ENCODE data around the gene ONECUT2.

ONECUT2 gene

DNA sequence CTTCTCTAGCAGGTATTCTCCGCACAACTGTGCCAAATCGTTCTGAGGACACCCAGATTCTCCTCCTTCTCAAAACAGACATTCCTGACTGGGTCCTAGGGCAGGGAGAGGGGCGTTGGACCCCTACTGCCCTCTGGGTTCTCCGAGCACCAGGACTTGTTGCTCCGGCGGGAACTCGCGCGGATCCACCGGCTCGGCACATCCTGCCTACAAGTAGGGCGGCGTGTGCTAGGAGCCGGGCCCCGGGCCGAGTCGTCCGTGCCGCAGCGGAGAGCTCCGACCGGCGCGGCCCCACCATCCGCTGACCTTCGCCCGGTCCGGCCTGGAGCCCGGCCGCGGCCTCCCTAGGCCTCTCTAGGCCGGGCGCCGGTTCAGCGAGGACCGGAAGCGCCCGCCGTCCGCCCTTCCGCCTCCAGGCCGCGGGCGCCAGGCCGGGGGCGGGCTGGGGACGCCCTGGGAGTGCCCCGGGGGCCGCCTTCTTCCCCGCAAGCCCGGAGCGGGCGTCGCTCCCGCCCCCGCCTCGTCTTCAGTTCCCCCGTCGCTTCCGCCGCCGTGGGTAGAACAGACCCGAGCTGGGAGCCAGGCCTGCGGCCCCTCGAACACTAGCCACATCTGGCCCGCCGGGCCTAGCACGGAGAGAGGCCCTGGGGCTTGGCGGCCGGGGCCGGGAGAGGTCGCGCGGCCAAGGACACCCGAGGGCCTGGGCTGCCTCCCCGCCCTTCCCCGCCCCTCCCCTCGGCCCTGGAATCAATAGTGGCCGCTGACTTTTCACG, 7.6 kb upstream of the ONECUT2 start:
- no peak overlapping the region for H3K4me3 ChIP-seq (ENCODE audit: low read depth, low read length)
- TF ChIP-seq, protein P1, sequence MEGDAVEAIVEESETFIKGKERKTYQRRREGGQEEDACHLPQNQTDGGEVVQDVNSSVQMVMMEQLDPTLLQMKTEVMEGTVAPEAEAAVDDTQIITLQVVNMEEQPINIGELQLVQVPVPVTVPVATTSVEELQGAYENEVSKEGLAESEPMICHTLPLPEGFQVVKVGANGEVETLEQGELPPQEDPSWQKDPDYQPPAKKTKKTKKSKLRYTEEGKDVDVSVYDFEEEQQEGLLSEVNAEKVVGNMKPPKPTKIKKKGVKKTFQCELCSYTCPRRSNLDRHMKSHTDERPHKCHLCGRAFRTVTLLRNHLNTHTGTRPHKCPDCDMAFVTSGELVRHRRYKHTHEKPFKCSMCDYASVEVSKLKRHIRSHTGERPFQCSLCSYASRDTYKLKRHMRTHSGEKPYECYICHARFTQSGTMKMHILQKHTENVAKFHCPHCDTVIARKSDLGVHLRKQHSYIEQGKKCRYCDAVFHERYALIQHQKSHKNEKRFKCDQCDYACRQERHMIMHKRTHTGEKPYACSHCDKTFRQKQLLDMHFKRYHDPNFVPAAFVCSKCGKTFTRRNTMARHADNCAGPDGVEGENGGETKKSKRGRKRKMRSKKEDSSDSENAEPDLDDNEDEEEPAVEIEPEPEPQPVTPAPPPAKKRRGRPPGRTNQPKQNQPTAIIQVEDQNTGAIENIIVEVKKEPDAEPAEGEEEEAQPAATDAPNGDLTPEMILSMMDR (IDR thresholded peaks at IDR 0.05; ENCODE audit: low read depth, low read length), result no peak

DNA sequence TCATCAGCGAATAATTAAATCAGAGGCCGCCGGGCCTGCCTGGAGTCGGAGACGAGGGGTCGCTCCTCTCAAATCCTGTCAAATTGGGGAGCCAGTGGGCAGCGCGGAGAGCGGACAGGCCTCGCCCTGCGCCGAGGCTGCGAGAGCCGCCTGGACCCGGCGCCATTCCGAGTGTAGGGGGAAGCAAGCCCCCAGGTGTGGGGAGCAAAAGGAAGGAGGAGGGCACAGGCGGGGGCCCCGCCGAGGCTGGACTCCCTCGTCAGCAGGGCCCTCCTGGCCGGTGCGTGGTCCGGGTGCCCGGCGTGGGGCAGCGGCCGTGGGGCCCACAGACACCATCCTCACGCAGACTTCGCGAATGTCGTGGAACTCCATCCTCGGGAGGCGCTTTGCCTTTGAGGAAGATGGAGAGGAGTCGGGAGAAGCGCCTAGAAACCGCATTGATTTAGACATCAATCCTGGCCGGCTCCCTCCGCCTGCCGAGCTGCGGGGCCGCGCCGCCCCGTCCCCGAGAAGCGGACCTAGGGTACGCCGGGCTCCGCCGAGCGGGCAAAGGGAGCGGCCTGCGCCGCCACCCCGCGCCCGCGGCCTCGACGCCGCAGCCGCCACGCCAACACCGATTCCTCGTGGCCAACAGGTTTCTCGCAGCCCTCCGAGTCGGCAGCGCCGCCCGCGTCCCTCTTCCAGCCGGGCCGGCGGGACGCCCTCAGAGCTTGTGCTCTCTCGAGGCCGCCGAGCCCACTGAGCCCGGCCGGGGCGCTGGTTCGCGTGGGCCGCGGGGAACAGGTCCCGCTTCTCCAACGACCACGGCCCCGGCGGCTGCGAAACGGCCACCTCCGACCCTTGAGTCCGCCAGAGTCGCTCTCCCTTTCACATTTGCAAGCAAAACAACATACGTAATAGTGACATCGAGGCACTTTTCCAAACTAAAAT, 6.7 kb upstream of the ONECUT2 start:
- TF ChIP-seq, protein P1 (IDR thresholded peaks at IDR 0.05; ENCODE audit: low read depth, low read length), result no peak
- no peak overlapping the region for H3K4me3 ChIP-seq (ENCODE audit: low read depth, low read length)

DNA sequence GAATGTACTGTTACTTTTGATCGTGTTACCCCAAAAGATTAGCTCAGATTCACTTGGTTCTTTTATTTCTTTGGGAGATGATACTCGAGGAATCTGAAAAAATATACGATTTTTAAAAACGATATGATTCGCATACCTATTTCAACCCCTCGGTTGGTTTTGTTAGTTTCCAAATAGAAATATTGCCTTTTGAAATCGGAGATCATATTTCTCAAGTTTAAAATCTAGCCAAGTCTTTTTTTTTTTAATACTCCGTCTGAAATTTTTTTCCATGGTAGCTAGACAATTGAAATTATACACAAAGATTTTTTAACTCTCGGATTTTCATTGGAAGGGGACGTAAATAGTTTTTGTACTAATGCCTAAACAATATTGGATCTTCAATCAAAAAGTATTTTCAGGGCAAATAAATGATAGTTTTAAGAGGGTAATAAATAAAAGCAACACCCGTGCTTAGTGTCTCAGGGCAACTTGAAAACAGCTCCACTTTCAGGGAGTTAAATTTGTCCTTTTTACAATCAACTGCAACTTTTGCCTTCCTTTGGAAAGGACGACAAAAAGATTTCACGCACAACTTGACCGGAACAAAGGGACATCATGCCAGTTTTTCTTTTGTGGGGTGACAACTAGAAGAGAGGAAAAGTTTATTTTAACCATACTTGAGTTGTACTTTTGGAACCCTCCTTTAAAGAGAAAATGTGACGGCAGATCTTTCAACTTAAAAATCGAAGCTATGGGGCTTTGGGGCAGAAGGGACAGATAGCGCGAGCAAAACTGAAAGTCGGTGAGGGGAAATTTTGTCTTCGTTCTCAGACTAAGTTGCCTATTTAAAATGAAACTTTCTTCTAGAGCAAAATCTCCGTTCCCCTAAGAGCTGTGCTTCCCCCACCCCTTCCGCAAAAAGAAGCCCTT, 5.8 kb upstream of the ONECUT2 start:
- H3K4me3 ChIP-seq (ENCODE audit: low read depth, low read length), result no peak overlapping the region
- TF ChIP-seq, protein P1 (IDR thresholded peaks at IDR 0.05; ENCODE audit: low read depth, low read length), result no peak

DNA sequence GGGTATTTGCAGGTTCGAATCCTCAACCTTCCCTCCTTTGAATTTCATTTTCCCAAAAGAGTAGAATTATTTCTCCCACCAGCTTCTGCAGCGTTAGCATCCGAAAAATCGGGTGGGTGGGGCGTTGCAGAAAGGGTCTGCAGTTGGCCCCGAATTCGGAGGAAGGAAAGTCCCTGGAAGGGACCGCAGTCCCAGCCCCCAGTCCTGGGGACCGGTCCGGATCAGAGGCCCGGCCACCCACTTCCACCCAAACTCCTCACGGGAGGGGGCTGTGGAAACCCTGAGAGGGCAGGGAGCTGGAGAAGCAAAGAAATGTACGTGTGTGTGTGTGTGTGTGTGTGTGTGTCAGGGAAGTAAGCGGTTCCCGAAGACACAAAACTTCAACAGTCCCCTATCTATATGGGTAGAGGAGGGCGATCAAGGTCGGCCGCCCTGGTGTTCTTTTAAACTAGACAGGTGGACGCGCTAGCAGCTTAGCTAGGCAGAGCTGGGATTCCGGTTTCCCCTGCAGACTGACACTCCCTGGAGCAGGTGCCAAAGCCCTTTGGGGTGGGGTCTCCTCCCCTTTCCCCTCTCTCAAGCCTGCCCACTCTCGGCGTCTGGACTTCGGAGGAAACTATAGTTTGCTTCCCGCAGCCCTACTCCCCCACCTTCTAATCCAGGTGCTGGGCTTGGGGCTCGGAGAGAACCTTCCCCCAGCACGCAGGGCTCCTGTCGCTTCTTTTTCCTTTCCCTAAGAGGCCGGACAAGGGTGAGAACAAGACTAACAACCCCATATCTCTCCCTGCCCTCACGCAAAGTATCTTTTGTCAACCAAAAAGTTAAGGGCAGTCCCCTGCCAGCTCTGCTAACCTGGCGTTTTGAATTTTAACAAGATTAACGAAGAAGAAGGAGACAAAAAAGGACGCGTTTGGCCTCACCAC, 4.8 kb upstream of the ONECUT2 start:
- H3K4me3 ChIP-seq (ENCODE audit: low read depth, low read length), result no peak overlapping the region
- TF ChIP-seq, protein P1 (IDR thresholded peaks at IDR 0.05; ENCODE audit: low read depth, low read length), result no peak

DNA sequence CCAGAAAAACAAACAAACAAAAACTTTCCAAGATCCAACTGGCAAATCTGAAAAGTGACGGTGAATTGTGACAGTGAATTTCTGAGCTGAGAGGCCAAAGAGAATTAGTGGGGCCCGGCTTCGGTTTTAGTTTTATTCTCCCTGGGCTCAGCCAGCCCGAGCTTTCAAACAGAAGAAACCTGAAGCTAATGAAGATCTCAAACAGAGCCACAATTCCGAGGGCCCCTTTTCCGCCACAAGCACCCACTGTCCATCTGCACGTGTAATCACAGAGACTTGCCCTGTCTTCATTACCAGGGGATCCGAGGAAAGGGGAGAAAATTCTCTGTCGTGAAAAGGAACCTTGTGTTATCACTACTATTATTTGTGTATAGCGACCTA, 4.2 kb upstream of the ONECUT2 start:
- TF ChIP-seq, protein P1 (IDR thresholded peaks at IDR 0.05; ENCODE audit: low read depth, low read length), result no peak
- H3K4me3 ChIP-seq (ENCODE audit: low read depth, low read length), result no peak overlapping the region

DNA sequence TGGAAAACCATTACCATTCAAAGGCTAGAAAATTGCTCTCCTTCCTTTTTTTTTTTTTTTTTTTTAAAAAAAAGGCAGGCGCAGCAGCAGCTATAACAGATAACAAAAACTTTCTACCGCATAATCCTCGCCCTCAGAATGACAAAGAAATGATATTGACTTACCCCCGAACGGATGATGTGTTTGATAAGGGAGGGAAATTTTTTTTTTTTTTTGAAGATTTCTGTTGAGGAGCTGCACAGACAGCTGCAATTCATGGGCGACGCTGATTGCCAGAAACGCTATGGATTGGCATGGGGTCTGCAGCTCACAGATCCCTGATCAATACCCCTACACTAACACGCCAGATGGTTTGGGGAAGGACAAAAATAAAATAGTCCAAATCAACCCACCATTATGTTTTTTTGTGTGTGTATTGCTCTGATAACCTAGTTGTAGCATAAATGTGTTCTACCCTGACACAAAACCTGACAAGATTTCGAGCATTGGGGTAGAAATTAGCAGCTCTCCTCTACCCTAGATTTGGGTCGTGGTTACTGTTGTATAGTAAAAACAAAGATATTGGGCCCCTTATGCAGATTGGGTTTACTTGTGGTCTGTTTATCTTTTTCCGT, 3.6 kb upstream of the ONECUT2 start:
- TF ChIP-seq, protein P1 (IDR thresholded peaks at IDR 0.05; ENCODE audit: low read depth, low read length), result no peak
- no peak overlapping the region for H3K4me3 ChIP-seq (ENCODE audit: low read depth, low read length)
